Measurements from ENCODE around the gene SPRYD4.
A peak's percentile ranks its signal among the peaks of the same experiment; 100 is the strongest.
"Not testable (repeated sequence)": the region's sequence is repeated elsewhere in the genome, so short reads cannot be mapped to it uniquely, and the experiment has no call there.

The SPRYD4 gene

GRCh38 chr12:56488041-56488955 lies 19.9 kb downstream of the SPRYD4 start, which contains the start of gene GLS2:
TSS of gene GLS2 (minus strand) at chr12:56488161. CDS start at chr12:56488118, 43 bp downstream.
- peak within 1 kb of the TSS; percentile 68 for H3K4me3 ChIP-seq (replicated peaks; ENCODE audit: low read depth, low read length)
- TF ChIP-seq, protein P1, sequence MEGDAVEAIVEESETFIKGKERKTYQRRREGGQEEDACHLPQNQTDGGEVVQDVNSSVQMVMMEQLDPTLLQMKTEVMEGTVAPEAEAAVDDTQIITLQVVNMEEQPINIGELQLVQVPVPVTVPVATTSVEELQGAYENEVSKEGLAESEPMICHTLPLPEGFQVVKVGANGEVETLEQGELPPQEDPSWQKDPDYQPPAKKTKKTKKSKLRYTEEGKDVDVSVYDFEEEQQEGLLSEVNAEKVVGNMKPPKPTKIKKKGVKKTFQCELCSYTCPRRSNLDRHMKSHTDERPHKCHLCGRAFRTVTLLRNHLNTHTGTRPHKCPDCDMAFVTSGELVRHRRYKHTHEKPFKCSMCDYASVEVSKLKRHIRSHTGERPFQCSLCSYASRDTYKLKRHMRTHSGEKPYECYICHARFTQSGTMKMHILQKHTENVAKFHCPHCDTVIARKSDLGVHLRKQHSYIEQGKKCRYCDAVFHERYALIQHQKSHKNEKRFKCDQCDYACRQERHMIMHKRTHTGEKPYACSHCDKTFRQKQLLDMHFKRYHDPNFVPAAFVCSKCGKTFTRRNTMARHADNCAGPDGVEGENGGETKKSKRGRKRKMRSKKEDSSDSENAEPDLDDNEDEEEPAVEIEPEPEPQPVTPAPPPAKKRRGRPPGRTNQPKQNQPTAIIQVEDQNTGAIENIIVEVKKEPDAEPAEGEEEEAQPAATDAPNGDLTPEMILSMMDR (IDR thresholded peaks at IDR 0.05; ENCODE audit: insufficient read depth, low read length, poor library complexity, severe bottlenecking), result no peak
- H3K36me3 ChIP-seq (ENCODE audit: control insufficient read depth, insufficient read depth, low read length), result no peaks in the 10 kb centered on the region
- H3K27me3 ChIP-seq (replicated peaks; ENCODE audit: control insufficient read depth, insufficient read depth, low read length), result no peaks in the 10 kb centered on the region
- DNase-seq (ENCODE audit: extremely low read depth, insufficient read length), result peak; percentile 72

GRCh38 chr12:56490360-56490759 lies 22.0 kb downstream of the SPRYD4 start:
- DNase-seq (ENCODE audit: extremely low read depth, insufficient read length), result no peak
- TF ChIP-seq, protein P1 (IDR thresholded peaks at IDR 0.05; ENCODE audit: insufficient read depth, low read length, poor library complexity, severe bottlenecking), result no peak
- Histone ChIP-seq H3K36me3 (ENCODE audit: control insufficient read depth, insufficient read depth, low read length) (no peaks in the 10 kb centered on the region), H3K27me3 (replicated peaks; ENCODE audit: control insufficient read depth, insufficient read depth, low read length) (no peaks in the 10 kb centered on the region), H3K4me3 (replicated peaks; ENCODE audit: low read depth, low read length) (no peak overlapping the region)

DNA sequence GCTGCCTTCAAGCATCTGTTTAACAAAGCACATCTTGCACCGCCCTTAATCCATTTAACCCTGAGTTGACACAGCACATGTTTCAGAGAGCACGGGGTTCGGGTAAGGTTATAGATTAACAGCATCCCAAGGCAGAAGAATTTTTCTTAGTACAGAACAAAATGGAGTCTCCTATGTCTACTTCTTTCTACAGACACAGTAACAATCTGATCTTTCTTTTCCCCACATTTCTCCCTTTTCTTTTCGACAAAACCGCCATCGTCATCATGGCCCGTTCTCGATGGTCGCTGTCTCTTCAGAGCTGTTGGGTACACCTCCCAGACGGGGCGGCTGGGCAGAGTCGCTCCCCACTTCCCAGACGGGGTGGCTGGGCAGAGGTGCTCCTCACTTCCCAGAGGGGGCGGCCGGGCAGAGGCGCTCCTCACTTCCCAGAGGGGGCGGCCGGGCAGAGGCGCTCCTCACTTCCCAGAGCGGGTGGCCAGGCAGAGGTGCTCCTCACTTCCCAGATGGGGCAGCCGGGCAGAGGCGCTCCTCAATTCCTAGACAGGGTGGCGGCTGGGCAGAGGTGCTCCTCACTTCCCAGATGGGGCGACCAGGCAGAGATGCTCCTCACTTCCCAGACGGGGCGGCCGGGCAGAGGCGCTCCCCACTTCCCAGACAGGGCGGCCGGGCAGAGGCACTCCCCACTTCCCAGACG lies 25.2 kb downstream of the SPRYD4 start:
- not testable (repeated sequence) for H3K4me3 ChIP-seq (replicated peaks; ENCODE audit: low read depth, low read length); H3K36me3 ChIP-seq (ENCODE audit: control insufficient read depth, insufficient read depth, low read length); H3K27me3 ChIP-seq (replicated peaks; ENCODE audit: control insufficient read depth, insufficient read depth, low read length); DNase-seq (ENCODE audit: extremely low read depth, insufficient read length)

GRCh38 chr12:56494106-56494415 lies 25.7 kb downstream of the SPRYD4 start:
- H3K4me3 ChIP-seq (replicated peaks; ENCODE audit: low read depth, low read length); H3K36me3 ChIP-seq (ENCODE audit: control insufficient read depth, insufficient read depth, low read length); H3K27me3 ChIP-seq (replicated peaks; ENCODE audit: control insufficient read depth, insufficient read depth, low read length): not testable (repeated sequence)

DNA sequence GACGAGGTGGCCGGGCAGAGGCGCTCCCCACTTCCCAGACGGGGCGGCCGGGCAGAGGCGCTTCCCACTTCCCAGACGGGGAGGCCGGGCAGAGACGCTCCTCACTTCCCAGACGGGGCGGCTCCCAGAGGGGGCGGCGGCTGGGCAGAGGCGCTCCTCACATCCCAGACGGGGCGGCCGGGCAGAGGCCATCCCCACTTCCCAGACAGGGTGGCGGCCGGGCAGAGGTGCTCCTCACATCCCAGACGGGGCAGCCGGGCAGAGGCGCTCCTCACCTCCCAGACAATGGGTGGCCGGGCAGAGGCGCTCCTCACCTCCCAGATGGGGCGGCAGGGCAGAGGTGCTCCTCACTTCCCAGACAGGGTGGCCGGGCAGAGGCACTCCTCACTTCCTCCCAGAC lies 26.1 kb downstream of the SPRYD4 start:
- not testable (repeated sequence) for H3K27me3 ChIP-seq (replicated peaks; ENCODE audit: control insufficient read depth, insufficient read depth, low read length); H3K36me3 ChIP-seq (ENCODE audit: control insufficient read depth, insufficient read depth, low read length); H3K4me3 ChIP-seq (replicated peaks; ENCODE audit: low read depth, low read length); DNase-seq (ENCODE audit: extremely low read depth, insufficient read length)

More at GRCh38 chr12:56494106-56494415, 25.7 kb downstream of the SPRYD4 start:
- DNase-seq (ENCODE audit: extremely low read depth, insufficient read length), result not testable (repeated sequence)

GRCh38 chr12:56496704-56497103 lies 28.3 kb downstream of the SPRYD4 start:
- not testable (repeated sequence) for H3K27me3 ChIP-seq (replicated peaks; ENCODE audit: control insufficient read depth, insufficient read depth, low read length); H3K4me3 ChIP-seq (replicated peaks; ENCODE audit: low read depth, low read length); DNase-seq (ENCODE audit: extremely low read depth, insufficient read length); H3K36me3 ChIP-seq (ENCODE audit: control insufficient read depth, insufficient read depth, low read length)

- not testable (repeated sequence) for H3K27me3 ChIP-seq (replicated peaks; ENCODE audit: control insufficient read depth, insufficient read depth, low read length); DNase-seq (ENCODE audit: extremely low read depth, insufficient read length); H3K36me3 ChIP-seq (ENCODE audit: control insufficient read depth, insufficient read depth, low read length); H3K4me3 ChIP-seq (replicated peaks; ENCODE audit: low read depth, low read length)
Observed at GRCh38 chr12:56498126-56498902, 29.9 kb downstream of the SPRYD4 start.

GRCh38 chr12:56499452-56499851 lies 31.1 kb downstream of the SPRYD4 start:
- DNase-seq (ENCODE audit: extremely low read depth, insufficient read length); H3K4me3 ChIP-seq (replicated peaks; ENCODE audit: low read depth, low read length); H3K27me3 ChIP-seq (replicated peaks; ENCODE audit: control insufficient read depth, insufficient read depth, low read length); H3K36me3 ChIP-seq (ENCODE audit: control insufficient read depth, insufficient read depth, low read length): not testable (repeated sequence)

GRCh38 chr12:56499879-56500278 lies 31.5 kb downstream of the SPRYD4 start:
- not testable (repeated sequence) for H3K36me3 ChIP-seq (ENCODE audit: control insufficient read depth, insufficient read depth, low read length); H3K4me3 ChIP-seq (replicated peaks; ENCODE audit: low read depth, low read length); H3K27me3 ChIP-seq (replicated peaks; ENCODE audit: control insufficient read depth, insufficient read depth, low read length); DNase-seq (ENCODE audit: extremely low read depth, insufficient read length)
